ENCODE measurements around the gene CFAP74.

The CFAP74 gene

DNA sequence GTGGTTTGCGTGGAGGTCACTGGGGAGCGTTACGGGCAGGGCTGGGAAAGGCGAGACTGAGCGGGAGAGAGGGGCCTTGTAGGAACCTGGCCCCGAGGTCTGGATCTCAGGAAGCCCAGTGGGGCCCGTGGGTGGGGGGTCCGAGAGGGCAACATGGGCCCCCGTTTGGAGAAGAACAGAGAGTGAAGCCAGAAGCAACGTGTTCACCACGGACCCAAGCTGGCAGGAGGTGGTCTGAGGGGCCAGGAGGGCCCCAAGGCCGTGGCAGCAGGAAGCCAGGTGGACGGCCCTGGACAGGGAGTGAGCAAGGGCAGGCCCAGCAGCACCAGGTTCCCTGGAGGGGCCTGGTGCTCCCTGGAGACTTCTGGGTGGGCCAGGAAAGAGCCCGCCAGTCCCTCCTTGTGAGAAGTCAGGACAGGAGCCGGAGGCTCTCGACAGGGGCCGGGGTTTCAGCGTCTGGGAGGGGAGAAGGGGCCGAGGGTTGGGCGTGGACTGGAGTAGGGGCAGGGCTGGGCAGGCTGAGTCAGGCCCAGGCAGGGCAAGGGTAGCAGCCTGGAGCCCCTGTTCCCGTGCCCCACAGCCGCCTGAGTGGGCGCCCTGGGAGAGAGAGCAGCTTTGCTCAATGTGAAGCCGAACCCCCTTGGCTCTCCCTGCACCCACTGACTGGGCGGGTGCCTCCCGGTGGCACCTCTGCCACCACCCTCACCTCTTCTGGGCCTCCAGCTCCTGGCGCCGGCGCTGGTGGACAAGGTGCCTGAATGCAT is 33.5 kb downstream of the CFAP74 start:
- DNase-seq (ENCODE audit: low spot score), result no peak

DNA sequence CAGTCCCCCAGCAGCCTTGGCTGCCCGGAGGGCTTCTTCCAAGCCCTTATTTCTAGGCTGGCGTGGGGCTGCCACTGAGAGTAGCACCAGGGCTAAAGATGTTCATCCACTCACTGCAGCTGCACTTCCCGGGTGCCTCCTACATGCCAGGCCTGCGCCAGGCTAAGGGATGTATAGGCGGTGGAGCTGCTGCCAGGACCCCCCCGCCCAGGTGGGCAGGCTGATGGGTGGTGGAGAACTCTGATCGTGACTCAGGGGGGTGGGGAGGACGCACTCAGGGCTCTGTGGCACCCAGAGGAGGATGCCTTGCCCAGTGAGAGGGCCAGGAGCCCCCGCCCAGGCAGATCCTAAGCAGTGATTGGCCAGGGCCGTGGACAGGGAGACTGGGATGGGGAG is 34.1 kb downstream of the CFAP74 start:
- no peak for DNase-seq (ENCODE audit: low spot score)

DNA sequence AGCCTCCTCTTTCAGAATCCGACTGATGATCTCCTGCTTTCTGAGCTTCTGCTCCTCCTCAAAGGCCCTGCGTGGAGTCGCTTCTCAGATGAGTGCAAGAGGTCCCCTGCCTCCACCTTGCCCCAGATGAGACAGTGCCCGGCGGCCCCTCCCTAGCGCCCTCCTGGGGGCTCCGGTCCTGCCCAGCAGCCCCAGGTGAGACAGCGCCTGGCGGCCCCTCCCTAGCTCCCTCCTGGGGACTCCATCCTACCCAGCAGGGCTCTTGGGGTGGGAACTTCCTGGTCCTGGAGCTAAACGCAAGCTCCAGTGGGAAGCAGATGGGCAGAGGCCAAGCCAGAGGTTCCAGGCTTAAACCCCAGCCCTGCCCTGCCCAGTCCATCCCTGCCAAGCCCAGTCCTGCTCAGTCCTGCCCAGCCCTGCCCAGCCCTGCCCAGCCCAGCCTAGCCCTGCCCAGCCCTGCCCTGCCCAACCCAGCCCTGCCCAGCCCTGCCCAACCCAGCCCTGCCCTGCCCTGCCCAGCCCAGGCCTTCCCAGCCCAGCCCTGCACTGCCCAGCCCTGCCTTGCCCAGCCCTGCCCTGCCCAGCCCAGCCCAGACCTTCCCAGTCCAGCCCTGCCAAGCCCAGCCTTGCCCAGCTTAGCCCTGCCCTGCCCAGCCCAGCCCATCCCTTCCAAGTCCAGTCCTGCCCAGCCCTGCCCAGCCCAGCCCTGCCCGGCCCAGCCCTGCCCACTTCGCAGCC is 34.6 kb downstream of the CFAP74 start:
- no peak for DNase-seq (ENCODE audit: low spot score)

DNA sequence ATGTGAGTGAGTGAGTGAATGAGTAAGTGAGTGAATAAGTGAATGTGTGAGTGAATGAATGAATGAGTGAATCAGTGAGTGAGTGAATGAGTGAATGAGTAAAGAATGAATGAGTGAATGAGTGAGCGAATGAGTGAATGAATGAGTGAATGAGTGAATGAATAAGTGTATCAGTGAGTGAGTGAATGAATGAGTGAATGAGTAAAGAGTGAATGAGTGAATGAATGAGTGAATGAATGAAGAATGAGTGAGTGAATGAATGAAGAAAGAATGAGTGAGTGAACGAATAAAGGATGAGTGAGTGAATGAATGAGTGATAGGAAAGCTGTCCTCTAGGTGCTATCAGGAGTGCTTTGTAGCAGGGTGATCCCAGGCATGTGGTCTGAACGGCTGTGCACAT is 35.7 kb downstream of the CFAP74 start:
- DNase-seq (ENCODE audit: low spot score), result no peak

DNA sequence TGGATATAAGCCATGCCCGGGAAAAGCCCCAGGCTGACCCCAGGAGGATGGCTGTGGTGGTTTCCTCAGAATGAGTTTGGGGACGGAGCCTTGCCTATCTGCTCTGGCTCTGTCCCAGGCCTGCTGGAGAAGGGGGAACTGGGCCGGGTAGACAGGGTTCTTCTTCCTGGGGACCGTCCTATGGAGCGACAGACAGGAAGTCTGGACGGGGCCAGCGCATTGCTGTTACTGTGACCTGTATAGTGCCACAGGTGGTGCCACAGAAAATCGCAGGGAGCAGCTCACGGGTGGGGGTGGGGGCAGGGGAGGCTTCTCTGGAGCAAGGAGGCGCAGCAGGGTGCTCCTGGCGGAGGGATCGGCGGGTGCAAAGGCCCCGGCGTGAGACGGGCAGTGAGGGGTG is 36.4 kb downstream of the CFAP74 start:
- no peak for DNase-seq (ENCODE audit: low spot score)

DNA sequence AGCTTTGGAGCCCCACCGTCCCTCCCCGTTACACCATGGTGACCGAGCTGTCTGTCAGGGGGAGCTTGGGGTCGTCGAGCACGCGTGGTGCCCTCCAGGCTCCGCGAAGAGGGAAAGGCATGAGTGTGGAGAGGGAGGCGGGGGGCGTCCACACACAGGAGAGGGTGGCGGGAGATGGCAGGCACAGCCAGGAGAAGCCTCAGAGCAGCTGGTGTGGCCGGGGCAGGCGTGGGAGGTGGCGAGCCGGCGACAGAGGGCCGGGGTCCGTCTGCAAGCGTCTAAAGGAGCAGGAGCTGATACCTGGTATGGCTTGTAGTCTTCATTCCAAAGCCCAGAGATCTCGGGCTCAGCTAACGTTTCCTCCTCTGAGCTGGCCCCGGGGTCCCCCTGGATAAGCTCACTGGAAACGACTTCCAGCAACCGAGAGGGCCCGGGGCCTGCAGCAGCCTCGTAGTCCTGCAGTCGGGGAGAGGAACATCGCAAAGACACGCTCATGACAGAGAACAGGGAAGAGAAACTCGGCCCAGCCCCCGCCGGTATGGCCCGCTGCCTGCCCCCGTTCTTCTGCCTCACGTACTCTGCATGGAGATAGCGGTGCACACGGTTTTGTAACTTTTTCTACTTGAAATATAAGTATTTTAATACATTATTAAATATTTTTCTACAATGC is 37.4 kb downstream of the CFAP74 start:
- no peak for DNase-seq (ENCODE audit: low spot score)

- DNase-seq (ENCODE audit: low spot score), result no peak
These were observed 38.0 kb downstream of the CFAP74 start for GRCh38 chr1:1965546-1965945.

- DNase-seq (ENCODE audit: low spot score), result no peak
These were observed 38.8 kb downstream of the CFAP74 start for GRCh38 chr1:1964811-1965210.

DNA sequence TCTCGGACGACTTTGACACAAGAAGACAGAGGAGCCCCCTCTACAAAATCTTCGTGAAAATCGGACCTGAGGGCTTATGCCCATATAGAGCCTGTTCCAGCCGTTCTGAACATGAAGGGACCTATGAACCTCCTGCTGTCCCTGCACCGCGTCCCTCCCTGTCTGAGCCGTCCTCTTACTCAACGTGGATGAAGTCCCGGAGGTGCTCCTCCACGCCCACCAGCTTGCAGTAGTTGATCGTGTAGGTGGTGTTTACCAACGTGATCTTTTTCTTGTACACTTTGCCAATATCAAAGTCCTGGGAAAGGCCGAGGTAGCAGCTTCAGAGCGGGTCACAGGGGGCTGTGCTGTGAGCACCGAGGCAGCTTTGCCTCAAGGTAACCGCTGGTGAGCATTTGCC is 40.0 kb downstream of the CFAP74 start:
- no peak for DNase-seq (ENCODE audit: low spot score)

DNA sequence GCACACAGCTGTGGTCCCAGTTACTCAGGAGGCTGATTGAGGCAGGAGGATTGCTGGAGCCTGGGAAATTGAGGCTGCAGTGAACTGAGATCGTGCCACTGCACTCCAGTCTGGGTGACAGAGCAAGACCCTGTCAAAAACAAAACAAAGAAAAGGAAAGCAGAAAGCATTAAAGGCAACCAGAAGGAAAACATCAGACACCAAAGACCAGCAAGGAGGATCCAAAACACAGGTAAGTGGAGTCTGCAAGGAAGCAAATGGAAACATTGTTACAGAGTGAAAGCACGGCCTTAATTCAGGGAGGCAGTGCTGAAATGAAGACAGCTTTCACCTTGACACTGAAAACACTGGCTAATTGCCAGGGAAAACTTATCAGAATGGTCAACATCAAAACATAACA is 40.8 kb downstream of the CFAP74 start:
- DNase-seq (ENCODE audit: low spot score), result no peak

GRCh38 chr1:1960480-1961196 is 42.9 kb downstream of the CFAP74 start:
- DNase-seq (ENCODE audit: low spot score), result no peak

DNA sequence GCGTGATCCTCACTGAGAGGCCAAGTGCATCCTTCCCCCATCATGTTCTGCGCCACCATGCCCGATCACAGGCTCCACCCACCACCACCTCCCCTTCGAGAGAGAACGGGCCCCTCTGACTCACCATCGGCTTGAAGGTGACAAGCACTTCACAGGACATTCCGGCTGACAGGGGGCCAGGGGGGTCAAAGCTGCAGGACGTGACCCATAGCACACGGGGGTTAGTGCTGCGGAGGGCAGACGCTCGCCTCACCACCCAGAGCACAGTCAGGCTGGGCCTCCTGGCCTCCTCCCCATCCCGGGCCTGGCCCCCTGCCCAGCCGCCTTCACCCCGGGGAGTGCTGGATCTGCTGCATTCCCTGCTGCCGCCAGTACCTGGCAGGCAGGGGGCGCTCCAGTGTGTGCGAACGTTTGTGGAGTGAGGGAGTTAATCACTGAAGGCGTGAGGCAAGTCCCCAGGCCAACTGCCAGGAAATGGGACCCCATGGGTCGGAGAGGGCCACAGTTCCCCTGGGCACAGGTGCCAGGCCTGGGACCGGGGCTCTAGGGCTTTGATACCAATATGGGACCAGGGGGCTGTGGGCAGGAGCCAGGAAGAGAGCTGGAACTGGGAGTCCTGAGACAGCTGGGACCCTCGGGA is 43.6 kb downstream of the CFAP74 start:
- DNase-seq (ENCODE audit: low spot score), result peak; percentile 90

DNA sequence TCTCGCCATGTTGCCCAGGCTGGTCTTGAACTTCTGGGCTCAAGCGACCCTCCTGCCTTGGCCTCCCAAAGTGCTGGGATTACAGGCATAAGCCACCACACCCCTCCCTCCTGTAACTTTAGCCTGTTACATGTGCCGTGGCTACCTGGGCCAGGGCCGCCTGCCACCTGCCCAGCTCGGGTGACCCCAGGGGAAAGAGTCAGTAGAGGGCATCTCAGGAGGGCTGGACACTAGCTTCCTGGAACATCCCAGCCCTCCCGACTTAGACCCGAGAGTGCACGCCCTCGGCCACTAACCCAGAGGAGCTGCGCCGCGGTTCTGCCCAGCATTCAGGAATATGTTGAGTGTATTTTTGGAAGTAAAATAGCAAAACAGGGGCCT is 44.1 kb downstream of the CFAP74 start:
- no peak for DNase-seq (ENCODE audit: low spot score)

DNA sequence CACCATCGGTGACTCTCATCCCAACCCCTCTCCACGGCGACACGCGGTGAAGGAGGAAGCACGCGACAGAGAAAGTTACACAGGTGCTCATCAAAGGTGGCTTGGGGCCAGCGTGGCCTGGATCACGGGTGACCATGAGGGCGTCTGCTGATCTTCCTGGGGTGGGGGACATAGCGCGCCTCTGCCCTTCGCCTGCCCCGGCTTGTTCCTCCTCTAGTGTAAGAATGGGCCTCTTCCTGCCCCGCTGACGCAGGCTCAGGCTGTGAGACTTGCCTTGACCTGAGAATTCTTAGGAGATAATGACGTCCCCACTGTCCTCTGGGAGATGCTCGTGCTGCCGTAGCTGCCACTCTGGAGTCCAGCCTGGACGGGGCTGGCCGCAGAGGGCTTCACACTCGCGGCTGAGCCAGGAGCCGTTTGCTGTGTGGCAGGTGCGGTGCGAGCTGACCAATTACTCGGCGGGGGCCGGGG is 45.5 kb downstream of the CFAP74 start:
- DNase-seq (ENCODE audit: low spot score), result no peak

DNA sequence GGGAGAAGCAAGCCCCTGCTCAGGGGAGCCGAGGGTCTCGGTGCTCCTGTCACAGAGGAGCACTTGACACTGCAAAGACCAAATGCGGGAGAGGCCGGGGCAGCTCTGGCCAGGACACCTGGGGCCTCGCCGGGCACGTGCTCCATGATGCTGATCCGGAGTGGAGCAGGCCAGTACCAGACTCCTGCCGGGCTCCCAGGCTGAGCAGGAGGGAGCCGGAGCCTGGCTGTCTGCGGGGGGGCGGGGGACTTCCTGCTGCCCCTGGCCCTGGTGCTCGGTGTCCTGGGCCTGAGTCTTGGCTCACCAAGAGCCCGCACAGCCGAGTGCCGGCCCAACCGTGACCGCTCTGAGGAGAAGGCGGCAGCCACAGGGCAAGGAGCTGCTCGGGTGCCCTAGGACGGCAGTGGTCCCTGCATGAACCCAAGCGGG is 46.0 kb downstream of the CFAP74 start:
- no peak for DNase-seq (ENCODE audit: low spot score)

GRCh38 chr1:1956586-1957532 is 46.7 kb downstream of the CFAP74 start:
- DNase-seq (ENCODE audit: low spot score), result no peak

- no peak for DNase-seq (ENCODE audit: low spot score)
These were observed 47.5 kb downstream of the CFAP74 start for GRCh38 chr1:1956101-1956500.

DNA sequence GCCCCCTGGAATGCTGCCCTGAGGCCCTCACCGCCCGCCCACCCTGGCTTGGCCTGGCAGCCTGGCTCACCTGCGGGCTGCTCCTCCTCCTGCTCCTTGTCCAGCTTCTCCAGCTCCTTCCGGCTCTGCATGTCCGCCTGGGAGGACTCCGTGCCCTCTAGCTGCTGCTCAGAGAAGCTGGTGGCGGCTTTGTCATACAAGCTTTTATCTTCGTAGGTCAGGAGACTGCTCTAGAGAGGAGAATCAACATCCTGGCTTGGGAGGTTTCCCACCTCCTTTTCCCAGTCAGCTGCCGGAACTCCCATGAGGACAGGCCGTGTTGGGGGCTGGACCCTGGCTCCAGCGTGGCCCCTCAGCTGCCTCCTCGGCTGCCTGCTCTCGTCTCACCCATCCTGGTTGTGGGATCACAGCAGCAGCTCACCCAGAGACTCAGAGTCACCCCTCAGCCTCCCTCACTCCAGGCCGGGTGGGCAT is 47.9 kb downstream of the CFAP74 start:
- DNase-seq (ENCODE audit: low spot score), result no peak

- DNase-seq (ENCODE audit: low spot score), result no peak
These were observed 48.6 kb downstream of the CFAP74 start for GRCh38 chr1:1954831-1955441.

DNA sequence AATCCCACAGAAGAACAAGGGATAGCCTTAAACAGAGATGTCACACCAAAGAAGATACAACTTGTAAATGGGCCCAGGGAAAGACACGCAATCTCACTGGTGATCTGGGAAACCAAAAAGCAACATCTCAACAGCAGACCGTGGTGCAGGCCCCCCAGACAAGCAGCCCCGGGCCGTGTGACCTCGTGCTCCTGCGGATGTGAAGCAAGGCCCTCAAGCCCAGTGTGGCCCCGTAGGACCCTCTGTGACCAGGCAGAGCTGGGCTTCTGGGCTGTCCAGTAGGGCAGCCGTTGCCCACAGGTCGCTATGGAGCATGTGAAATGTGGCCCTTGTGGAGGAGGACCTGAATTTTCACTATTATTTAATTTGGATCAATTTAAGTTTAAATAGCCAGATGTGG is 49.6 kb downstream of the CFAP74 start:
- no peak for DNase-seq (ENCODE audit: low spot score)

Data from D341Med (cell line).